Measurements from ENCODE around the gene PSMA5.

GRCh38 chr1:109391157-109391556 is 35.1 kb downstream of the PSMA5 start:
- TF ChIP-seq TAF1 (IDR thresholded peaks at IDR 0.05; ENCODE audit: low read depth) (no peak), CEBPB (IDR thresholded peaks at IDR 0.05) (no peak), FOXM1 (IDR thresholded peaks at IDR 0.05; ENCODE audit: borderline replicate concordance, low read depth) (no peak), ZBTB7A (IDR thresholded peaks at IDR 0.05; ENCODE audit: low read depth) (no peak), REST (IDR thresholded peaks at IDR 0.05; ENCODE audit: low read depth) (no peak), CREB1 (IDR thresholded peaks at IDR 0.05; ENCODE audit: low read depth) (no peak), TEAD4 (IDR thresholded peaks at IDR 0.05) (no peak), RAD21 (IDR thresholded peaks at IDR 0.05; ENCODE audit: low read depth) (no peak)
- TF ChIP-seq, protein P1, sequence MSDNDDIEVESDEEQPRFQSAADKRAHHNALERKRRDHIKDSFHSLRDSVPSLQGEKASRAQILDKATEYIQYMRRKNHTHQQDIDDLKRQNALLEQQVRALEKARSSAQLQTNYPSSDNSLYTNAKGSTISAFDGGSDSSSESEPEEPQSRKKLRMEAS (IDR thresholded peaks at IDR 0.05), result no peak
